ENCODE measurements around the gene ABL1.

DNA sequence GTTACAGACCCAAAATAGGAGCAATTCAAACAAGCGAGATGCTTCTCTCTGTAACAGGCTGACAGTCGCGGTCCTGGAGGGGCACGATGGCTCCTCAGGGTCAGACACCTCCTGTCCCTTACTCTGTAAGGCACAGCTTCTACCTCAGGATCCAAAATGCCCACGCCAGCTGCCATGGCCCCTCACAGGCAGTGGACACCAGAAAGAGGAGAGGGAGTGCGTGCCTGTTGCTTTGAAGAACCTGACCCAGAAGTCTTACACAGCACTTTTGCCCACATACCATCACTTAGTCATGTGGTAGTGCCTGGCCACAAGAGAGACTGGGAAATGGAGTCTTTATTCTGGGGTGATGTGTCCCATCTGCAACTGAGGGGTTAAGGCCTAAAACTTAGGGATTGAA is 11.6 kb upstream of the ABL1 start:
- TF ChIP-seq, protein P1, sequence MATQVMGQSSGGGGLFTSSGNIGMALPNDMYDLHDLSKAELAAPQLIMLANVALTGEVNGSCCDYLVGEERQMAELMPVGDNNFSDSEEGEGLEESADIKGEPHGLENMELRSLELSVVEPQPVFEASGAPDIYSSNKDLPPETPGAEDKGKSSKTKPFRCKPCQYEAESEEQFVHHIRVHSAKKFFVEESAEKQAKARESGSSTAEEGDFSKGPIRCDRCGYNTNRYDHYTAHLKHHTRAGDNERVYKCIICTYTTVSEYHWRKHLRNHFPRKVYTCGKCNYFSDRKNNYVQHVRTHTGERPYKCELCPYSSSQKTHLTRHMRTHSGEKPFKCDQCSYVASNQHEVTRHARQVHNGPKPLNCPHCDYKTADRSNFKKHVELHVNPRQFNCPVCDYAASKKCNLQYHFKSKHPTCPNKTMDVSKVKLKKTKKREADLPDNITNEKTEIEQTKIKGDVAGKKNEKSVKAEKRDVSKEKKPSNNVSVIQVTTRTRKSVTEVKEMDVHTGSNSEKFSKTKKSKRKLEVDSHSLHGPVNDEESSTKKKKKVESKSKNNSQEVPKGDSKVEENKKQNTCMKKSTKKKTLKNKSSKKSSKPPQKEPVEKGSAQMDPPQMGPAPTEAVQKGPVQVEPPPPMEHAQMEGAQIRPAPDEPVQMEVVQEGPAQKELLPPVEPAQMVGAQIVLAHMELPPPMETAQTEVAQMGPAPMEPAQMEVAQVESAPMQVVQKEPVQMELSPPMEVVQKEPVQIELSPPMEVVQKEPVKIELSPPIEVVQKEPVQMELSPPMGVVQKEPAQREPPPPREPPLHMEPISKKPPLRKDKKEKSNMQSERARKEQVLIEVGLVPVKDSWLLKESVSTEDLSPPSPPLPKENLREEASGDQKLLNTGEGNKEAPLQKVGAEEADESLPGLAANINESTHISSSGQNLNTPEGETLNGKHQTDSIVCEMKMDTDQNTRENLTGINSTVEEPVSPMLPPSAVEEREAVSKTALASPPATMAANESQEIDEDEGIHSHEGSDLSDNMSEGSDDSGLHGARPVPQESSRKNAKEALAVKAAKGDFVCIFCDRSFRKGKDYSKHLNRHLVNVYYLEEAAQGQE (IDR thresholded peaks at IDR 0.05; ENCODE audit: insufficient read depth in 1 of 2, low read depth in 2 of 2, low read length in 2 of 2): no peak
- TF ChIP-seq POLR2AphosphoS5 (IDR thresholded peaks at IDR 0.05; ENCODE audit: low read depth, low read length): no peak
- TF ChIP-seq TAF1 (IDR thresholded peaks at IDR 0.05; ENCODE audit: borderline replicate concordance, insufficient read depth, low read length): no peak

Data from PFSK-1 (cell line).